Skeletal muscle cell (primary cell): ENCODE results near the gene MAPKAPK5.
"Not testable (repeated sequence)": the region's sequence is repeated elsewhere in the genome, so short reads cannot be mapped to it uniquely, and the experiment has no call there.

Experiments
- DNase-seq: peaks from one replicate; pipeline ENCODE4 v3.0.0-alpha.2; 2010; ENCODE audit warnings: low read depth
- H3K4me3 ChIP-seq: 2 replicates; pipeline ENCODE4 v1.5.1; 2011; ENCODE audit warnings: low read depth, mild to moderate bottlenecking, control low read depth, low read length, moderate library complexity

The MAPKAPK5 gene

GRCh38 chr12:111826316-111826715 is 15.7 kb upstream of the MAPKAPK5 start:
- no peak for DNase-seq

GRCh38 chr12:111826992-111827391 is 15.0 kb upstream of the MAPKAPK5 start:
- H3K4me3 ChIP-seq = no peak overlapping the region
- no peak for DNase-seq

More at GRCh38 chr12:111826316-111826715, 15.7 kb upstream of the MAPKAPK5 start:
- H3K4me3 ChIP-seq = no peak overlapping the region

- DNase-seq = no peak
- H3K4me3 ChIP-seq = no peak overlapping the region
These were observed 14.1 kb upstream of the MAPKAPK5 start for GRCh38 chr12:111827907-111828306.

GRCh38 chr12:111828338-111828979 is 13.6 kb upstream of the MAPKAPK5 start:
- DNase-seq = no peak
- no peak overlapping the region for H3K4me3 ChIP-seq

GRCh38 chr12:111829635-111830034 is 12.4 kb upstream of the MAPKAPK5 start:
- not testable (repeated sequence) for H3K4me3 ChIP-seq, DNase-seq

GRCh38 chr12:111834740-111835386 is 7.2 kb upstream of the MAPKAPK5 start:
- H3K4me3 ChIP-seq, DNase-seq: not testable (repeated sequence)

GRCh38 chr12:111835531-111836181 is 6.4 kb upstream of the MAPKAPK5 start:
- not testable (repeated sequence) for DNase-seq, H3K4me3 ChIP-seq

- no peak for DNase-seq
- no peak overlapping the region for H3K4me3 ChIP-seq
These were observed 3.7 kb upstream of the MAPKAPK5 start for GRCh38 chr12:111838353-111838752.

GRCh38 chr12:111840807-111841206 is 1.2 kb upstream of the MAPKAPK5 start:
- no peak for DNase-seq
- H3K4me3 ChIP-seq = peak overlapping the region; percentile 87

- H3K4me3 ChIP-seq = peak overlapping the region; percentile 87
- DNase-seq = no peak
These were observed 735 bp upstream of the MAPKAPK5 start for GRCh38 chr12:111841236-111841749.

- peak overlapping the region; percentile 87 for H3K4me3 ChIP-seq
- DNase-seq = no peak
These were observed 748 bp downstream of the MAPKAPK5 start for GRCh38 chr12:111842556-111843396.

- no peak overlapping the region for H3K4me3 ChIP-seq
- DNase-seq = no peak
These were observed 4.0 kb downstream of the MAPKAPK5 start for GRCh38 chr12:111846016-111846415.

GRCh38 chr12:111850526-111850925 is 8.5 kb downstream of the MAPKAPK5 start:
- no peak overlapping the region for H3K4me3 ChIP-seq
- DNase-seq = no peak

GRCh38 chr12:111858186-111858585 is 16.2 kb downstream of the MAPKAPK5 start:
- no peak for DNase-seq
- H3K4me3 ChIP-seq = no peak overlapping the region

GRCh38 chr12:111858778-111859177 is 16.8 kb downstream of the MAPKAPK5 start:
- H3K4me3 ChIP-seq = no peak overlapping the region
- no peak for DNase-seq

GRCh38 chr12:111864913-111865312 is 22.9 kb downstream of the MAPKAPK5 start:
- no peak overlapping the region for H3K4me3 ChIP-seq
- no peak for DNase-seq

- no peak for DNase-seq
- no peak overlapping the region for H3K4me3 ChIP-seq
These were observed 25.5 kb downstream of the MAPKAPK5 start for GRCh38 chr12:111867531-111867930.

- no peak for DNase-seq
- H3K4me3 ChIP-seq = no peak overlapping the region
These were observed 26.9 kb downstream of the MAPKAPK5 start for GRCh38 chr12:111868676-111869588.

GRCh38 chr12:111869671-111870070 is 27.6 kb downstream of the MAPKAPK5 start:
- DNase-seq = no peak

More at GRCh38 chr12:111869671-111870070, 27.6 kb downstream of the MAPKAPK5 start:
- no peak overlapping the region for H3K4me3 ChIP-seq
